Caco-2 (cell line): ENCODE results near the gene ASAP2. TPM values are rescaled to one million over a fixed set of nuclear protein-coding genes. Genes with fewer than 3 reads are reported as not detected.
A peak's percentile ranks its signal among the peaks of the same experiment; 100 is the strongest.

Experiments
- BruUV-seq: library from RNA; stranded (reverse); fragments of 400-500 nt; replicated peaks from 2 replicates; lab custom pipeline; 2021; lab: Mats Ljungman, UMichigan
- CTCF ChIA-PET: fragments of 300-600 bp; sonication (Branson Sonifier 250); formaldehyde crosslinking; loops from one replicate; lab custom pipeline; 2022; ENCODE audit warnings: antibody characterized with exemption; lab: Charles Lee
- POLR2A ChIA-PET: fragments of 300-600 bp; sonication (Branson Sonifier 250); formaldehyde crosslinking; loops from one replicate; lab custom pipeline; 2022; ENCODE audit warnings: antibody characterized with exemption; lab: Charles Lee
- DNase-seq, 2 experiments: peaks; one replicate each; pipeline versions ENCODE4 v3.0.0 to v3.0.0-alpha.2; 2020 to 2022
- H3K27me3 ChIP-seq: replicated peaks from 2 replicates; pipeline ENCODE4 v1.6.0; 2011; ENCODE audit warnings: low read length; ENCODE audit not compliant: control insufficient read depth, insufficient read depth
- H3K36me3 ChIP-seq: 2 replicates; pipeline ENCODE4 v1.5.1; 2011; ENCODE audit warnings: low read length; ENCODE audit not compliant: control insufficient read depth, insufficient read depth
- H3K4me1 ChIP-seq: fragments of 250-450 bp; sonication (Bioruptor Pico); 2 replicates; pipeline ENCODE4 v1.5.1; 2020; ENCODE audit warnings: mild to moderate bottlenecking
- H3K4me3 ChIP-seq: 2 replicates; pipeline ENCODE4 v1.5.1; 2011; ENCODE audit warnings: low read depth, mild to moderate bottlenecking, control low read depth, low read length
- H3K9me3 ChIP-seq: fragments of 250-450 bp; sonication (Bioruptor Pico); 2 replicates; pipeline ENCODE4 v1.5.1; 2020; ENCODE audit warnings: mild to moderate bottlenecking, moderate library complexity
- H3K27ac Mint-ChIP-seq: one replicate; pipeline ENCODE4 v1.8.0; 2022; ENCODE audit warnings: mixed read lengths; ENCODE audit not compliant: unreplicated experiment
- H3K27me3 Mint-ChIP-seq: one replicate; pipeline ENCODE4 v1.8.0; 2022; ENCODE audit warnings: mixed read lengths; ENCODE audit not compliant: insufficient read depth, unreplicated experiment
- H3K36me3 Mint-ChIP-seq: one replicate; pipeline ENCODE4 v1.8.0; 2022; ENCODE audit warnings: mild to moderate bottlenecking, mixed read lengths; ENCODE audit not compliant: insufficient read depth, unreplicated experiment
- H3K4me1 Mint-ChIP-seq: one replicate; pipeline ENCODE4 v1.8.0; 2022; ENCODE audit warnings: low read depth, mixed read lengths; ENCODE audit not compliant: unreplicated experiment
- H3K4me3 Mint-ChIP-seq: one replicate; pipeline ENCODE4 v1.8.0; 2022; ENCODE audit warnings: mild to moderate bottlenecking, moderate library complexity, mixed read lengths; ENCODE audit not compliant: unreplicated experiment
- H3K9me3 Mint-ChIP-seq: one replicate; pipeline ENCODE4 v1.8.0; 2022; ENCODE audit warnings: mixed read lengths; ENCODE audit not compliant: unreplicated experiment
- intact Hi-C: fragments of 100-400 bp; cut with micrococcal nuclease; formaldehyde crosslinking; loops from one replicate; pipeline ENCODE4 v1.10.0; 2022; ENCODE audit not compliant: unreplicated experiment
- total RNA-seq: library from RNA; stranded (reverse); gene quantifications from 2 replicates; pipeline ENCODE4 v1.2.3, GENCODE V29; 2022
- TF ChIP-seq, protein P1 (sequence below), 2 experiments: fragments of 200-600 bp in 1 of 2; IDR thresholded peaks; 1 replicate in 1 of 2; 2 replicates in 1 of 2; pipeline versions ENCODE4 v1.5.1 to v1.8.0; 2011 to 2022; ENCODE audit warnings: antibody characterized with exemption in 1 of 2, control low read depth in 1 of 2, inconsistent platforms in 1 of 2, low read depth in 1 of 2, low read length in 1 of 2, mild to moderate bottlenecking in 1 of 2, moderate library complexity in 1 of 2; ENCODE audit not compliant: insufficient read depth in 1 of 2, severe bottlenecking in 1 of 2, unreplicated experiment in 1 of 2

The ASAP2 gene
- total RNA-seq, 1 experiment from 2014 or later: 25.6 TPM

GRCh38 chr2:9330612-9331270 lies 124.1 kb downstream of the ASAP2 start:
- no peaks in the 10 kb centered on the region for H3K27me3 Mint-ChIP-seq

DNA sequence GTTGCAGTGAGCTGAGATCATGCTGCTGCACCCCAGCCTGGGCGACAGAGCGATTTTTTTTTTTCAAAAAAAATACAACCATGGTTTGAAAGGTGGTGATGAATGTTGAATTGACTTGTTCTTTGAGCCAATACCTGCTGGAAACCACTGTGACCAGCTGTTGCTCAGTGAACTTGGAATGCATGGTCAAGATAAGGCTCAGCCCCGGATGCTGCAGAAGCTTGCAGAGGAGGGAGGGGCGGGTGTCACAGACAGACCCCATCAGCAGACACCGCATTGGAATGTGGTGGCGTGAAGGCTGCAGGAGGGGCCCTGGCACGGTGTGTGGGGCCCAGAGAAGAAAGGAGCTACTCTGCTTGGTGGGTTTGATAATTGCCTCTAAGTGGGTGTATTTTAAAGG lies 125.1 kb downstream of the ASAP2 start:
- H3K4me3 Mint-ChIP-seq: no peak overlapping the region
- ChIA-PET POLR2A (no interaction called here), CTCF (no interaction called here)
- intact Hi-C loops: no loop called here
- TF ChIP-seq, protein P1, sequence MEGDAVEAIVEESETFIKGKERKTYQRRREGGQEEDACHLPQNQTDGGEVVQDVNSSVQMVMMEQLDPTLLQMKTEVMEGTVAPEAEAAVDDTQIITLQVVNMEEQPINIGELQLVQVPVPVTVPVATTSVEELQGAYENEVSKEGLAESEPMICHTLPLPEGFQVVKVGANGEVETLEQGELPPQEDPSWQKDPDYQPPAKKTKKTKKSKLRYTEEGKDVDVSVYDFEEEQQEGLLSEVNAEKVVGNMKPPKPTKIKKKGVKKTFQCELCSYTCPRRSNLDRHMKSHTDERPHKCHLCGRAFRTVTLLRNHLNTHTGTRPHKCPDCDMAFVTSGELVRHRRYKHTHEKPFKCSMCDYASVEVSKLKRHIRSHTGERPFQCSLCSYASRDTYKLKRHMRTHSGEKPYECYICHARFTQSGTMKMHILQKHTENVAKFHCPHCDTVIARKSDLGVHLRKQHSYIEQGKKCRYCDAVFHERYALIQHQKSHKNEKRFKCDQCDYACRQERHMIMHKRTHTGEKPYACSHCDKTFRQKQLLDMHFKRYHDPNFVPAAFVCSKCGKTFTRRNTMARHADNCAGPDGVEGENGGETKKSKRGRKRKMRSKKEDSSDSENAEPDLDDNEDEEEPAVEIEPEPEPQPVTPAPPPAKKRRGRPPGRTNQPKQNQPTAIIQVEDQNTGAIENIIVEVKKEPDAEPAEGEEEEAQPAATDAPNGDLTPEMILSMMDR (IDR thresholded peaks at IDR 0.05; ENCODE audit: insufficient read depth in 1 of 2, low read depth in 1 of 2, low read length in 1 of 2, severe bottlenecking in 1 of 2, unreplicated experiment in 1 of 2): no peak
- BruUV-seq: no TSS peak
- no peaks in the 10 kb centered on the region for H3K27me3 ChIP-seq
- no peaks in the 10 kb centered on the region for H3K4me1 ChIP-seq
- H3K4me1 Mint-ChIP-seq: peaks cover 26% of the 10 kb centered on the region
- H3K27me3 Mint-ChIP-seq: no peaks in the 10 kb centered on the region
- H3K4me3 ChIP-seq: no peak overlapping the region
- peak in 1 of 2 experiments; percentile 9 for DNase-seq
- no peaks in the 10 kb centered on the region for H3K9me3 ChIP-seq
- peaks cover 39% of the 10 kb centered on the region for H3K36me3 Mint-ChIP-seq
- H3K9me3 Mint-ChIP-seq: no peaks in the 10 kb centered on the region
- peaks cover 3% of the 10 kb centered on the region; the same call in 1 of the 2 replicates for H3K36me3 ChIP-seq
- H3K27ac Mint-ChIP-seq: no peak overlapping the region

More at GRCh38 chr2:9330612-9331270, 124.1 kb downstream of the ASAP2 start:
- Histone ChIP-seq H3K4me1 (no peaks in the 10 kb centered on the region), H3K9me3 (no peaks in the 10 kb centered on the region), H3K4me3 (no peak overlapping the region), H3K36me3 (peaks cover 1% of the 10 kb centered on the region; the same call in 1 of the 2 replicates), H3K27me3 (no peaks in the 10 kb centered on the region)
- Mint-ChIP-seq H3K4me3 (no peak overlapping the region), H3K36me3 (peaks cover 32% of the 10 kb centered on the region), H3K27ac (no peak overlapping the region), H3K4me1 (peaks cover 26% of the 10 kb centered on the region), H3K9me3 (no peaks in the 10 kb centered on the region)
- no TSS peak for BruUV-seq
- ChIA-PET CTCF (interaction anchor here (0.6 kb wide), 1 partner anchor 276 kb away, joined by 3 read pairs; no protein-coding TSS in a partner anchor), POLR2A (no interaction called here)
- DNase-seq: no peak
- intact Hi-C loops: no loop called here
- TF ChIP-seq, protein P1 (IDR thresholded peaks at IDR 0.05; ENCODE audit: insufficient read depth in 1 of 2, low read depth in 1 of 2, low read length in 1 of 2, severe bottlenecking in 1 of 2, unreplicated experiment in 1 of 2): no peak

DNA sequence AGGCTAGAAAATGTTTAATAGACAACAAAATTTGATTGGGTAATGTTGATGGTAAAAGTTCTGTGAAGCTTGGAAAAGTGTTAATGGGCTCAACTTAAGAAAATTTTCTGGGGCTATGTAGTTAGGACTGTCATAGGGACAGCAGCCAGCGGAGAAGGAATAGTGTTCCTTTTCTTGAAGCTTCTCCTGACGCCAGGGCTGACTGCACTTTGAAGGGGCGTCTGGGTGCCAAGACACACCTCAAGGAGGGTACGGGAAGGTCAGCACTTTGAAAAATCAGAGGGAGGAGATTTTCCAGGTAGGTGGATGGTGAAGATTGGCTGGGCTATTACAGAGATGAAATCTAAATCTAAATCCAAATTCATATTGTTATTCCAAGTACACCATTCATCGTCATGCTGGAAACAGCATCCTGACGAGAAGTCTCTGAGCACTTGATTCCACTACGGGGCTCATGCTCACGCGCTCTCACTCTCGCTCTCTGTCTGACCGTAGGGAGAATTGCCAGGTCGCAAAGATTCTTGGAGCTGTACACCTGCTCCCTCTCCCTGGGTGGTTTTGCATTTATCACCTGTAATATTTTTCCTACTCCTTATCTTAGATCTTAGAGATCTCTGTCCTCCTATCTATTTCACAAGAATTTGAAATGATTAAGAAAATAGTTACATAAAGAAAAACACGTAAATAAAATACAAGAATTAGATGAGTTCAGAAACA lies 125.7 kb downstream of the ASAP2 start:
- H3K4me1 ChIP-seq: no peaks in the 10 kb centered on the region
- no peaks in the 10 kb centered on the region for H3K27me3 Mint-ChIP-seq
- intact Hi-C loops: no loop called here

More for the DNA sequence above, 125.7 kb downstream of the ASAP2 start:
- no peak overlapping the region for H3K4me3 ChIP-seq
- no peaks in the 10 kb centered on the region for H3K9me3 ChIP-seq
- TF ChIP-seq, protein P1 (IDR thresholded peaks at IDR 0.05; ENCODE audit: insufficient read depth in 1 of 2, low read depth in 1 of 2, low read length in 1 of 2, severe bottlenecking in 1 of 2, unreplicated experiment in 1 of 2): no peak
- DNase-seq: no peak
- ChIA-PET CTCF (interaction anchor here (0.6 kb wide), 1 partner anchor 166 kb away, joined by 6 read pairs; no protein-coding TSS in a partner anchor), POLR2A (no interaction called here)
- no peaks in the 10 kb centered on the region for H3K9me3 Mint-ChIP-seq
- H3K4me3 Mint-ChIP-seq: no peak overlapping the region
- peaks cover 40% of the 10 kb centered on the region for H3K36me3 Mint-ChIP-seq
- no peaks in the 10 kb centered on the region for H3K27me3 ChIP-seq
- peaks cover 3% of the 10 kb centered on the region; the same call in 1 of the 2 replicates for H3K36me3 ChIP-seq
- H3K27ac Mint-ChIP-seq: no peak overlapping the region
- BruUV-seq: no TSS peak
- peaks cover 26% of the 10 kb centered on the region for H3K4me1 Mint-ChIP-seq
